ENCODE results near the gene PILRB. TPM values are rescaled to one million over a fixed set of nuclear protein-coding genes. Genes with fewer than 3 reads are reported as not detected.
A peak's percentile ranks its signal among the peaks of the same experiment; 100 is the strongest.

PILRB gene
- total and polyA plus RNA-seq, 9 of the 15 experiments (the other 6 are each of a cell fraction or from before 2014, with no cell fraction given): 6.2 to 94.6 (median 37.0) TPM

DNA sequence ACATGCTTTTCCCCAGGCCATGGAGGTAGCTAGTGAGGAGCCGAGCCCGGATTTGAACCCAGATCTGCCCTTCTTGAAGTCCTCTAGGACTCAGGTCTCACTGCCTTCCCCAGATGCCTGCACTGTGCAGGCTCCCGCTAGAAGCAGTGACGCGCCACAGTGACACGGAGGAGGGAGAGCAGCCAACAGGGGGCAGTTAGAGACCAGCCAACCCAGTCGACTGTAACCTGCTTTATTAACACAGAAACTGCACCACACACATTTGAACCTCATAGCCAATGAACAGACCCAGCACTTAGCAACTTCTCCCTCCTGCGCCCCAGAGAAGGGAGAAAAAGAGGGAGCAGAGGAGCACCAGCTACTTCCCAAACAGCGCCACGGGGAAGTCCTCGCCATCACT is 42.7 kb downstream of the PILRB start (continued):
- TF ChIP-seq, protein P1, sequence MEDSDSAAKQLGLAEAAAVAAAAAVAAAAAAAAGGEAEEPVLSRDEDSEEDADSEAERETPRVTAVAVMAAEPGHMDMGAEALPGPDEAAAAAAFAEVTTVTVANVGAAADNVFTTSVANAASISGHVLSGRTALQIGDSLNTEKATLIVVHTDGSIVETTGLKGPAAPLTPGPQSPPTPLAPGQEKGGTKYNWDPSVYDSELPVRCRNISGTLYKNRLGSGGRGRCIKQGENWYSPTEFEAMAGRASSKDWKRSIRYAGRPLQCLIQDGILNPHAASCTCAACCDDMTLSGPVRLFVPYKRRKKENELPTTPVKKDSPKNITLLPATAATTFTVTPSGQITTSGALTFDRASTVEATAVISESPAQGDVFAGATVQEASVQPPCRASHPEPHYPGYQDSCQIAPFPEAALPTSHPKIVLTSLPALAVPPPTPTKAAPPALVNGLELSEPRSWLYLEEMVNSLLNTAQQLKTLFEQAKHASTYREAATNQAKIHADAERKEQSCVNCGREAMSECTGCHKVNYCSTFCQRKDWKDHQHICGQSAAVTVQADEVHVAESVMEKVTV (CRISPR knock-in tag; IDR thresholded peaks at IDR 0.05): peak; percentile 56
- TF ChIP-seq ELF2 (CRISPR knock-in tag; IDR thresholded peaks at IDR 0.05): no peak
- TF ChIP-seq, protein P2, sequence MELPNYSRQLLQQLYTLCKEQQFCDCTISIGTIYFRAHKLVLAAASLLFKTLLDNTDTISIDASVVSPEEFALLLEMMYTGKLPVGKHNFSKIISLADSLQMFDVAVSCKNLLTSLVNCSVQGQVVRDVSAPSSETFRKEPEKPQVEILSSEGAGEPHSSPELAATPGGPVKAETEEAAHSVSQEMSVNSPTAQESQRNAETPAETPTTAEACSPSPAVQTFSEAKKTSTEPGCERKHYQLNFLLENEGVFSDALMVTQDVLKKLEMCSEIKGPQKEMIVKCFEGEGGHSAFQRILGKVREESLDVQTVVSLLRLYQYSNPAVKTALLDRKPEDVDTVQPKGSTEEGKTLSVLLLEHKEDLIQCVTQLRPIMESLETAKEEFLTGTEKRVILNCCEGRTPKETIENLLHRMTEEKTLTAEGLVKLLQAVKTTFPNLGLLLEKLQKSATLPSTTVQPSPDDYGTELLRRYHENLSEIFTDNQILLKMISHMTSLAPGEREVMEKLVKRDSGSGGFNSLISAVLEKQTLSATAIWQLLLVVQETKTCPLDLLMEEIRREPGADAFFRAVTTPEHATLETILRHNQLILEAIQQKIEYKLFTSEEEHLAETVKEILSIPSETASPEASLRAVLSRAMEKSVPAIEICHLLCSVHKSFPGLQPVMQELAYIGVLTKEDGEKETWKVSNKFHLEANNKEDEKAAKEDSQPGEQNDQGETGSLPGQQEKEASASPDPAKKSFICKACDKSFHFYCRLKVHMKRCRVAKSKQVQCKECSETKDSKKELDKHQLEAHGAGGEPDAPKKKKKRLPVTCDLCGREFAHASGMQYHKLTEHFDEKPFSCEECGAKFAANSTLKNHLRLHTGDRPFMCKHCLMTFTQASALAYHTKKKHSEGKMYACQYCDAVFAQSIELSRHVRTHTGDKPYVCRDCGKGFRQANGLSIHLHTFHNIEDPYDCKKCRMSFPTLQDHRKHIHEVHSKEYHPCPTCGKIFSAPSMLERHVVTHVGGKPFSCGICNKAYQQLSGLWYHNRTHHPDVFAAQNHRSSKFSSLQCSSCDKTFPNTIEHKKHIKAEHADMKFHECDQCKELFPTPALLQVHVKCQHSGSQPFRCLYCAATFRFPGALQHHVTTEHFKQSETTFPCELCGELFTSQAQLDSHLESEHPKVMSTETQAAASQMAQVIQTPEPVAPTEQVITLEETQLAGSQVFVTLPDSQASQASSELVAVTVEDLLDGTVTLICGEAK (IDR thresholded peaks at IDR 0.05): peak; percentile 65
- TF ChIP-seq, protein P2 (CRISPR knock-in tag; IDR thresholded peaks at IDR 0.05): no peak
- no peak for TF ChIP-seq HDAC8 (tag; IDR thresholded peaks at IDR 0.05)
- TF ChIP-seq FOSL1 (tag; conservative IDR thresholded peaks at IDR 0.05): no peak
- TF ChIP-seq, protein P3, sequence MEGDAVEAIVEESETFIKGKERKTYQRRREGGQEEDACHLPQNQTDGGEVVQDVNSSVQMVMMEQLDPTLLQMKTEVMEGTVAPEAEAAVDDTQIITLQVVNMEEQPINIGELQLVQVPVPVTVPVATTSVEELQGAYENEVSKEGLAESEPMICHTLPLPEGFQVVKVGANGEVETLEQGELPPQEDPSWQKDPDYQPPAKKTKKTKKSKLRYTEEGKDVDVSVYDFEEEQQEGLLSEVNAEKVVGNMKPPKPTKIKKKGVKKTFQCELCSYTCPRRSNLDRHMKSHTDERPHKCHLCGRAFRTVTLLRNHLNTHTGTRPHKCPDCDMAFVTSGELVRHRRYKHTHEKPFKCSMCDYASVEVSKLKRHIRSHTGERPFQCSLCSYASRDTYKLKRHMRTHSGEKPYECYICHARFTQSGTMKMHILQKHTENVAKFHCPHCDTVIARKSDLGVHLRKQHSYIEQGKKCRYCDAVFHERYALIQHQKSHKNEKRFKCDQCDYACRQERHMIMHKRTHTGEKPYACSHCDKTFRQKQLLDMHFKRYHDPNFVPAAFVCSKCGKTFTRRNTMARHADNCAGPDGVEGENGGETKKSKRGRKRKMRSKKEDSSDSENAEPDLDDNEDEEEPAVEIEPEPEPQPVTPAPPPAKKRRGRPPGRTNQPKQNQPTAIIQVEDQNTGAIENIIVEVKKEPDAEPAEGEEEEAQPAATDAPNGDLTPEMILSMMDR (IDR thresholded peaks at IDR 0.05 in 2 of 3, conservative IDR thresholded peaks at IDR 0.05 in 1 of 3; ENCODE audit: insufficient read depth in 2 of 3, low read depth in 1 of 3, low read length in 3 of 3): peak; percentile 95 to 97 (median 97)
- TF ChIP-seq JUND (IDR thresholded peaks at IDR 0.05; ENCODE audit: borderline replicate concordance, low read depth, low read length): peak; percentile 67; the same call in 1 of the 2 replicates
- peak; percentile 24; the same call in 1 of the 3 replicates for TF ChIP-seq JUND (tag; IDR thresholded peaks at IDR 0.05; ENCODE audit: borderline replicate concordance, low read depth, low read length)
- TF ChIP-seq, protein P4, sequence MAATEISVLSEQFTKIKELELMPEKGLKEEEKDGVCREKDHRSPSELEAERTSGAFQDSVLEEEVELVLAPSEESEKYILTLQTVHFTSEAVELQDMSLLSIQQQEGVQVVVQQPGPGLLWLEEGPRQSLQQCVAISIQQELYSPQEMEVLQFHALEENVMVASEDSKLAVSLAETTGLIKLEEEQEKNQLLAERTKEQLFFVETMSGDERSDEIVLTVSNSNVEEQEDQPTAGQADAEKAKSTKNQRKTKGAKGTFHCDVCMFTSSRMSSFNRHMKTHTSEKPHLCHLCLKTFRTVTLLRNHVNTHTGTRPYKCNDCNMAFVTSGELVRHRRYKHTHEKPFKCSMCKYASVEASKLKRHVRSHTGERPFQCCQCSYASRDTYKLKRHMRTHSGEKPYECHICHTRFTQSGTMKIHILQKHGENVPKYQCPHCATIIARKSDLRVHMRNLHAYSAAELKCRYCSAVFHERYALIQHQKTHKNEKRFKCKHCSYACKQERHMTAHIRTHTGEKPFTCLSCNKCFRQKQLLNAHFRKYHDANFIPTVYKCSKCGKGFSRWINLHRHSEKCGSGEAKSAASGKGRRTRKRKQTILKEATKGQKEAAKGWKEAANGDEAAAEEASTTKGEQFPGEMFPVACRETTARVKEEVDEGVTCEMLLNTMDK (IDR thresholded peaks at IDR 0.05; ENCODE audit: borderline replicate concordance, insufficient read depth, low read depth, low read length, poor library complexity, severe bottlenecking): peak; percentile 77
- no peak for TF ChIP-seq MED1 (CRISPR knock-in tag; IDR thresholded peaks at IDR 0.05; ENCODE audit: borderline replicate concordance)
